Kidney (tissue), 14 donors: Measurements from ENCODE around the gene ZNF579. TPM values are rescaled to one million over a fixed set of nuclear protein-coding genes. Genes with fewer than 3 reads are reported as not detected.

ENCODE experiments used
- DNase-seq, 5 donors: peaks; one replicate each; pipeline ENCODE4 v3.0.0-alpha.2; 2013 to 2020
- FAIRE-seq: peaks from 2 replicates; lab custom pipeline; 2012; peaks lifted over from hg19 to GRCh38; lab: Jason Lieb, UNC
- H3K27ac ChIP-seq, 2 donors: one replicate each; pipeline ENCODE4 v1.7.0; 2013; ENCODE audit warnings: low read depth in 2 of 2, low read length in 2 of 2, inconsistent platforms in 1 of 2
- H3K27me3 ChIP-seq: one replicate; pipeline ENCODE4 v1.7.1; 2013; ENCODE audit warnings: low read length, inconsistent platforms; ENCODE audit not compliant: control insufficient read depth, insufficient read depth
- H3K36me3 ChIP-seq, 3 donors: one replicate each; pipeline versions ENCODE4 v1.7.0 to v1.7.1; 2013; ENCODE audit warnings: low read length in 3 of 3, control low read depth in 1 of 3, inconsistent platforms in 1 of 3; ENCODE audit not compliant: insufficient read depth in 3 of 3, control insufficient read depth in 2 of 3
- H3K4me1 ChIP-seq, 3 donors: one replicate each; pipeline versions ENCODE4 v1.7.0 to v1.7.1; 2013; ENCODE audit warnings: low read length in 3 of 3, inconsistent platforms in 1 of 3, low read depth in 1 of 3; ENCODE audit not compliant: control insufficient read depth in 2 of 3, insufficient read depth in 2 of 3
- H3K4me3 ChIP-seq, 3 donors: one replicate each; pipeline versions ENCODE4 v1.7.0 to v1.8.1; 2013; ENCODE audit warnings: low read length in 3 of 3, control low read depth in 1 of 3, inconsistent platforms in 1 of 3
- H3K9ac ChIP-seq, 3 donors: one replicate each; pipeline versions ENCODE4 v1.7.0 to v1.7.1; 2013; ENCODE audit warnings: low read length in 3 of 3, control low read depth in 1 of 3, inconsistent platforms in 1 of 3
- H3K9me3 ChIP-seq, 3 donors: one replicate each; pipeline versions ENCODE4 v1.7.0 to v1.7.1; 2013; ENCODE audit warnings: low read length in 3 of 3, control low read depth in 1 of 3, inconsistent platforms in 1 of 3; ENCODE audit not compliant: control insufficient read depth in 2 of 3, insufficient read depth in 1 of 3
- CTCF ChIP-seq: IDR thresholded peaks from 3 replicates; pipeline ENCODE4 v1.5.1; 2012; ENCODE audit warnings: mild to moderate bottlenecking, moderate library complexity, borderline replicate concordance; ENCODE audit not compliant: insufficient read depth; ENCODE audit errors: extremely low read depth
- intact Hi-C: fragments of 100-400 bp; cut with DNase I; formaldehyde crosslinking; loops from one replicate; pipeline ENCODE4 v1.11.1; 2022
- polyA plus RNA-seq: library from polyadenylated mRNA; stranded (reverse); fragments of 350-450 nt; fragmentation: Illumina TruSeq; extraction: RNeasy Lipid Tissue Mini Kit (QIAGEN cat#74804); gene quantifications from one replicate; pipeline ENCODE4 v1.2.3, GENCODE V29; 2014; ENCODE audit warnings: low read depth, low replicate concordance; ENCODE audit not compliant: insufficient read depth
- total RNA-seq: library from RNA; stranded (reverse); fragmentation: NEBNext Ultra II Directional; extraction: Animal tissue kit (Norgen Biotek cat#: 25700); gene quantifications from one replicate; pipeline ENCODE4 v1.2.1, GENCODE V29; 2021
- donor health status: control.
- donor health status: control.
- donor health status: control.
- donor health status: control.
- donor health status: control.
- donor health status: DM: yes; HTN: yes; CAD: no.
- donor health status: Normal renal cell carcinoma (clear cell type).

The ZNF579 gene
- total and polyA plus RNA-seq, 2 donors from 2014 or later: 10.9 to 16.6 TPM

GRCh38 chr19:55545443-55545842, 35.2 kb downstream of the ZNF579 start, which contains the start of gene SBK3:
TSS of gene SBK3 (minus strand) at chr19:55545543. CDS start at chr19:55545543, 0 bp downstream.
- Histone ChIP-seq H3K36me3 (no peaks in the 10 kb centered on the region), H3K27ac (no peak within 1 kb of the TSS), H3K27me3 (no peaks in the 10 kb centered on the region), H3K9me3 (no peaks in the 10 kb centered on the region), H3K4me1 (peaks cover 0 to 2% (median 0%) of the 10 kb centered on the region in 3 donors), H3K4me3 (no peak within 1 kb of the TSS), H3K9ac (no peak within 1 kb of the TSS)
- no peak for TF ChIP-seq CTCF
- intact Hi-C loops: no loop called here
- DNase-seq: no peak
- FAIRE-seq: no peak

GRCh38 chr19:55544776-55545439, 35.7 kb downstream of the ZNF579 start:
- Histone ChIP-seq H3K36me3 (no peaks in the 10 kb centered on the region), H3K9me3 (no peaks in the 10 kb centered on the region), H3K27me3 (no peaks in the 10 kb centered on the region), H3K27ac (no peak overlapping the region), H3K4me1 (peaks cover 0 to 2% (median 0%) of the 10 kb centered on the region in 3 donors), H3K4me3 (no peak overlapping the region), H3K9ac (no peak overlapping the region)
- FAIRE-seq (no peak), DNase-seq (no peak)
- intact Hi-C loops: no loop called here
- TF ChIP-seq CTCF: no peak

GRCh38 chr19:55544014-55544413, 36.6 kb downstream of the ZNF579 start:
- no peak overlapping the region for H3K27ac ChIP-seq
- FAIRE-seq (no peak), DNase-seq (no peak)
- H3K9me3 ChIP-seq: no peaks in the 10 kb centered on the region
- H3K4me3 ChIP-seq: no peak overlapping the region
- no peaks in the 10 kb centered on the region for H3K36me3 ChIP-seq
- H3K27me3 ChIP-seq: no peaks in the 10 kb centered on the region
- intact Hi-C loops: no loop called here
- H3K4me1 ChIP-seq: peaks cover 0 to 2% (median 0%) of the 10 kb centered on the region in 3 donors
- no peak for TF ChIP-seq CTCF
- no peak overlapping the region for H3K9ac ChIP-seq

- Histone ChIP-seq H3K4me1 (peaks cover 0 to 2% (median 0%) of the 10 kb centered on the region in 3 donors), H3K9ac (no peak overlapping the region), H3K36me3 (no peaks in the 10 kb centered on the region), H3K27me3 (no peaks in the 10 kb centered on the region), H3K27ac (no peak overlapping the region), H3K9me3 (no peaks in the 10 kb centered on the region), H3K4me3 (no peak overlapping the region)
- no peak for FAIRE-seq
- TF ChIP-seq CTCF: no peak
- intact Hi-C loops: no loop called here
- DNase-seq: no peak
Observed at GRCh38 chr19:55543567-55543966, 37.1 kb downstream of the ZNF579 start.
